Activated T-cell treated with anti-CD3 and anti-CD28 coated beads, Interleukin-2, amount 50 U/mL, for 1 hour (primary cell): ENCODE data around the gene SIAH1.
"Not testable (repeated sequence)": the region's sequence is repeated elsewhere in the genome, so short reads cannot be mapped to it uniquely, and the experiment has no call there.

Experiments used
- DNase-seq: peaks from one replicate; pipeline ENCODE4 v3.0.0-alpha.2; 2020

The SIAH1 gene, protein sequence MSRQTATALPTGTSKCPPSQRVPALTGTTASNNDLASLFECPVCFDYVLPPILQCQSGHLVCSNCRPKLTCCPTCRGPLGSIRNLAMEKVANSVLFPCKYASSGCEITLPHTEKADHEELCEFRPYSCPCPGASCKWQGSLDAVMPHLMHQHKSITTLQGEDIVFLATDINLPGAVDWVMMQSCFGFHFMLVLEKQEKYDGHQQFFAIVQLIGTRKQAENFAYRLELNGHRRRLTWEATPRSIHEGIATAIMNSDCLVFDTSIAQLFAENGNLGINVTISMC

DNA sequence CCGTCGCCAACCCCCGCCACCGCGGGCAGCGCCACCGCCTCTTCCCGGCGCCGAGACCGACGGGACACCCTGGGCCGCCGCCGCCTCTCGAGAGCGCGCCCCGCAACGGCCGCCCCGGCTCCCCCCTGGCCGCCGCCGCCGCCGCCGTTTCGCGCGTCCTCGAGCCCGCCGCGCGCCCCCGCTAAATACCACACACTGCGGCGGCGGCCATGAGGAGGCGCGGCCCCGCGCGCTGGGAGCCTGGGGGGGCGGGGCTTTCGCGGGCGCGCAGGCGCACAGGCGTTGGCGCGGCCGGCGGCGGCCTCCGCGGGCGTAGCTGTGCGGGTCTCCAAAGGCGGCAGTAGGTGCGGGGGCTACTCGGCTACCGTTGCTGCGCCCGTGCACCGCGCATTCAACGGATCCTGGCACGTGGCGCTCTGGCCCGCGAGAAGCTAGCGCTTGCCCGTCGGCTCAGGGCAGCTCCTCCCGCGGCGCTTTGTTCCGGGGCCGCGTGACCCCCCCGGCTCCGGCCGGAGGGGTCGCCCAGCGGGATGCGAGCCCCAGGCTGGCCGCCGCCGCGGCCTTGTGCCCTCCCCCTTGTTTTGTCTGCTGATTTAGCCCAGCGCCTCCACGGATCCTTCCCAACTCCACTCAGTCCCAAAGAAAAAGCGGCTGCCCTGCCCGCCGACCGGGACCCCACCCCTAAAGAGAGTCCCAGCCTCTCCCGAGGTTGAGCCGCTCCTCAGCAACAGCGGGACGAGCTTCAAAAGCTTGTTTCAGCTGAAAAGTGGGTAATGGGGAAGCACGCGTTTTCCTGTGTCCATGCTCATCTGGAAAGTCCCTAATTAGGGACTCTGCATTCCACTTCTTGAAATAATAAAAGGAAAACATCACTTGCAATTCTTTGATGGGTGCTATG is at the start of gene SIAH1:
SIAH1 (minus strand) TSS at position 161 of the 898 bp plus-strand sequence. CDS start 22,985 bp downstream, outside the sequence.
- peak; percentile 94 for DNase-seq

GRCh38 chr16:48434653-48435317 is 49.6 kb upstream of the SIAH1 start:
- no peak for DNase-seq

- DNase-seq: no peak
Measured at GRCh38 chr16:48433850-48434530, 48.8 kb upstream of the SIAH1 start.

DNA sequence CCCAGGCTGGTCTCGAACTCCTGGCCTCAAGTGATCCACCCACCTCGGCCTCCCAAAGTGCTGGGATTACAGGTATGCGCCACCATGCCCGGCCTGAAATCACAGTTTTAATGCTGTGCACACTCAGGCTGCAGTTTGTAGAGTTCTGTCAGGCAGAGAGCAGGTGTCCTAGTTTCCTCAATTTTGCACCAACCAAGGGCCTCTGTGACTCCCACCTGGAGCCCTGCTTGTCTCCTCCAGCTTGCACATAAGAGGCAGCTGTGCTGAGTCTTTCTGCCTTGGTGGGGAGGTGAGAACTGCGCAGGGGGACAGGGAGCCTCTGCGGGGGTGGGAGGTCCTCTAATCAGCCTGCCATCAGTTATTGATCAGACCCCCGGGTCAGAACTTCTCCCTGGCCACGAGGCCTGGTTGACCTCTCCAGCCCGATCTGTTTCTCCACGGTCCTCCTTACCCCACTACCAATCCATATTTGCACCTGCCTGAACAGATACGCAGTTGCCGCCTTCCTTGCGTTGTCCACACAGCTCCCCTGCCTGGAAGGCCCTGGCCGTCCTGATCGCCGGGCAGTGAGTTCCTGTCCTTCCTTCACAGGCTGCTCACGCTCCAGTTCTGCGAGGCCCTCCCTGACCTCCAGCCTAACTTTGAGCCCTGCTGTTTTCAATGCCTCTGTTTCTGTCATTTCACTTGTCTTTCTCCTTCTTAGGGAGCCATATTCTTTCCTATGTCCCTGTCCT is 48.1 kb upstream of the SIAH1 start:
- no peak for DNase-seq

GRCh38 chr16:48432136-48432535 is 46.9 kb upstream of the SIAH1 start:
- no peak for DNase-seq

- no peak for DNase-seq
Measured at GRCh38 chr16:48430890-48431289, 45.7 kb upstream of the SIAH1 start.

DNA sequence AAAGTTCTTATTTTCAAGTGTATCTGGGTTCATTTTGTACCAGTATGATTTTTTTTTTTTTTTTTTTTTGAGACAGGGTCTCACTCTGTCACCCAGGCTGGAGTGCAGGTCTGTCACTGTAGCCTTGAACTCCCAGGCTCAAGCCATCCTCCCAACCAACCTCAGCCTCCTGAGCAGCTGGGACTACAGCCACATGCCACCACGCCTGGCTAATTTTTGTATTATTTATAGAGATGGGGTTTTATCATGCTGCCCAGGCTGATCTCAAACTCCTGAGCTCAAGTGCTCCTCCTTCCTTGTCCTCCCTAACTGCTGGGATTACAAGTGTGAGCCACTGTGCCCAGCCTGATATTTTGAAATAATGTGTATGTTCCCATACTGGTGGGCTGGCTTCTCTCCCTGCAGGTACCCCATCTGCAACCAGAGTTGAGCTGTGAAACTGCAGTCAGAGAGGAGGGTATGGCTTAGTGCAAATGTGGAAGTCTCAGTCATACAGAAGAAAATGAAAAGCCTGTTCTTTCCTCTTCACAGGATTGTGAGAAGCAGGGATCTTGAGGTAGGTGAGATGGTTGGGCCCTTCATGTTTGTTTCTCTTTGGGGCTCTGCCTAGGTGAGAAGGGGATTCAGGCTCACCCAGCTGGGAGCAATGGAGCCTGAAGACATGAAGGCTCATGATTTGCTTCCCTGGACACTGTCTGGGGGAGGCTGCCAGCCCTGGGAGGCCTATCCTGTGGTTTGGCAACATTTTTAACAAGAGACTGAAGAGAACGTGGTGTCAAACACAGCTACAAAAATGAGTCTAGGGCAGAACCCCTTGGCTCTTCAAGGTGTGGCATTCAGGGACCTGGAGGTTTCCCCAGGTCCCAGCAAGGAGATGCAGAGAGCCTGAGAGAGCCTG is 41.3 kb upstream of the SIAH1 start:
- DNase-seq: no peak

- no peak for DNase-seq
Measured at GRCh38 chr16:48422537-48422936, 37.3 kb upstream of the SIAH1 start.

DNA sequence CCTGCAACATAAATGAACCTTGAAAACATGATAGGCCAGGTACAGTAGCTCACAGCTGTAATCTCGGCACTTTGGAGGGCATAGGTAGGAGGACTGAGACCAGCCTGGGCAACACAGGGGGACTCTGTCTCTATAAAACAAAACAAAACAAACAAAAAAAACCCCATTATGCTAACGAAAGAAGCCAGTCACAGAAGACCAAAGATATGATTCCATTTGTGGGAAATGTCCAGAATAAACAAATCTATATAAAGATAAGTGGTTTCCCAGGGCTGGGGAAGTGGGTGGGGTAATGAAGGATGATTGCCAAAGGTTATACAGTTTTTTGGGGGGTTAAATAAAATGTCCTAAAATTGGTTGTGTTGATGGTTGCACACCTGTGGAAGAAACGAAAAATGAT is 36.5 kb upstream of the SIAH1 start:
- no peak for DNase-seq

GRCh38 chr16:48420437-48420836 is 35.2 kb upstream of the SIAH1 start:
- no peak for DNase-seq

- not testable (repeated sequence) for DNase-seq
Measured at GRCh38 chr16:48416617-48417016, 31.4 kb upstream of the SIAH1 start.

DNA sequence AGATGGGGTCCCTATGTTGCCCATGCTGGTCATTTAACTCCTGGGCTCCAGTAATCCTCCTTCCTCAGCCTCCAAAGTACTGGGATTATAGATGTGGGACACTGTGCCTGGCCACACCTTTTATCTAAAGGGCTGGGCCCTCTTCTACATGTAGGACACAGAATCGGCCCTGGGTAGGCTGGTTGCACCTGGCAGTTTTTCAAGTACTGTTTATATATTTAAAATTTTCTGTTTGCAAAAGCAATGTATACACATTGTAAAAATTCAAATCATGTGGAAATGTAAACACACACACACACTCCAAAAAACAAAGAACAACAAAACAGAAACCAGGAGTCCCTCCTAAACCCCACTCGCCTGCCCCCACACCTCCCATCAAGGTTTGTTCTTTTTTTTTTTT is 28.1 kb upstream of the SIAH1 start:
- DNase-seq: no peak

- DNase-seq: no peak
Measured at GRCh38 chr16:48409839-48410632, 24.8 kb upstream of the SIAH1 start.

- DNase-seq: no peak
Measured at GRCh38 chr16:48408688-48409087, 23.5 kb upstream of the SIAH1 start.

DNA sequence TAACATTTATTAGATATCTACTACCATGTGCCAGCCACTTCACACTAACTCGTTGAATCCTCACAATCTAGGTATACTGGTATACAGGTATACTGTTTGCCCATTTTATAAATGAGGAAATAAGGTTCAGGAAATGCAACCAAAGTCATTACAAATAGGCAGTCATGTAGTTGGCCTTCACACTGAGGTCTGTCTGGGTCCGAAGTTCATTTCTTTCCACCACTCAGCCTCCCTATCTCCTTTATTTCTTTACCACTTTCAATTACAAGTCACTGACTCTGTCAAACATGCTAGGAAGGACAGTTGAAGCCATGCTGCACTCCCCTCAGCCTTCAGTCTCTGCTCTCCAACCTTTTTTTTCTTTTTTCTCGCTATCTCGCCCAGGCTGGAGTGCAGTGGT is 20.7 kb upstream of the SIAH1 start:
- DNase-seq: no peak

- no peak for DNase-seq
Measured at GRCh38 chr16:48405153-48405552, 19.9 kb upstream of the SIAH1 start.

GRCh38 chr16:48402547-48402946 is 17.3 kb upstream of the SIAH1 start:
- DNase-seq: not testable (repeated sequence)

DNA sequence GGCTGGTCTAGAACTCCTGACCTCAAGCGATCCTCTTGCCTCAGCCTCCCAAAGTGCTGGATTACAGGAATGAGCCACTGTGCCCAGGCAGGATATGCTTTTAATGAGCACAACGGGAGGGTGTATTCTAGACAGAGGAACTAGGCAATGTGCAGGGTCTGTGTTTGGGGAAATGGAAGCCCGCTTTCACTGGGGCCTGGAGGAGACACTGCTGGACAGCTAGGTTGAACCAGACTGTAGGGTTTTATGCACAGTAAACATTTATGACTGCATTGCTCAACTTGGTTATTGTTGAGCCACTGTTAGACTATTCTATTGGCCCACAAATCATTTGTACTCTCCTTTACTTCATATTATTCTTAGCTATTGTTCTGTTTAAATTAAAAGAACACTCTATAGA is 10.2 kb upstream of the SIAH1 start:
- no peak for DNase-seq

- DNase-seq: no peak
Measured at GRCh38 chr16:48394355-48394703, 9.1 kb upstream of the SIAH1 start.
